Activated CD8-positive, alpha-beta memory T cell treated with anti-CD3 and anti-CD28 coated beads, Interleukin-2, amount 50 U/mL, for 1 hour (primary cell): ENCODE results near the gene ZNF610.
"Not testable (repeated sequence)": the region's sequence is repeated elsewhere in the genome, so short reads cannot be mapped to it uniquely, and the experiment has no call there.

Source experiments
- DNase-seq: peaks from one replicate; pipeline ENCODE4 v3.0.0-alpha.2; 2020; ENCODE audit errors: extremely low read depth

Gene ZNF610

DNA sequence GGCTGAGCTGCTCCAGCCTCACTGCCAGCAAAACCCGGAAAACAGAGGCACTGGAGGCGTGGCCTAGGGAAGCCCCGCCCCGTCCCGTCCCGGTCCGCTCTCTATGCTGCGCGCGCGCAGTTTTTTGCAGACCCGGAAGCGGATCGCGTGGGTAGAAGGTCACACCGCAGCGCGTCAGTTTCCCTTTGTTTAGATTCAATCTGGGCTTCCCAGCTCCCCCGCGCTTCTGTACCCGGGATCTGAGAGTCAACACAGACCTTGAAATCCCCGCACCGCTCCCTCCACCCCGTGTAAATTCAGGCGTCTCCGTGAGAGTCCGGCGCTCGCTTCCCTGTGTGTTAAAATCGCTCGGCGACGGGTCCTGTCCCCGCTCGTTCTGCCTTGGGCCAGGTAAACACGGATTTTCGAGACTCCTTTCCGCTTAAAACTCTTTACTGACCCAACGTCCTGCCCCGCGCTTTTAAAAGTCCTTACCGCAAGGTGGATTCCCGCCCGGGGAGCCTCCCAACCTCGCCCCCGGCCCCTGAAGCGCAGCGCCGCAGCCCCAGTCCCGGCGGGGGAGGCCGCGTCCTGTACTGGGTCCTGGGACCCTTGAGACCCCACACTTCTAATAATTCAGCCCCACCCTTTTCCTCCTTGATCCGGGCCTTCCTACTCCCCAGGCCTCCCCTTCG is at the start of gene ZNF610:
Gene ZNF610, plus strand, starts transcription at position 127 of the 674 bp plus-strand sequence. CDS start 12,930 bp downstream, outside the sequence.
- DNase-seq: peak; percentile 40

DNA sequence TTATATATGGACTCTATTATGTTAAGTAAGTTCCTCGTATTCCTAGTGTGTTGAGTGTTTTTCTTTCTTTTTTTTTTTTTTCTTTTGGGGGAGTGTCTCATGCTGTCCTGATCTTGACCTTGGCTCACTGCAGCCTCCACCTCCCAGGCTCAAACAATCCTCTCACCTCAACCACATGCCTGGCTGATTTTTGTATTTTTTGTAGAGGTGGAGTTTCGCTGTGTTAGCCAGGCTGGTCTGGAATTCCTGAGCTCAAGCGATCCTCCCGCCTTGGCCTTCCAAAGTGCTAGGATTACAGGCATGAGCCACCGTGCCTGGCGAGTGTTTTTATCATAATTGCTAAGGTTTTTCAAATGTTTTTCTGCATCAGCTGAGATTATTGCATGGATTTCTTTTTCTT is 49.8 kb upstream of the ZNF610 start:
- no peak for DNase-seq

DNA sequence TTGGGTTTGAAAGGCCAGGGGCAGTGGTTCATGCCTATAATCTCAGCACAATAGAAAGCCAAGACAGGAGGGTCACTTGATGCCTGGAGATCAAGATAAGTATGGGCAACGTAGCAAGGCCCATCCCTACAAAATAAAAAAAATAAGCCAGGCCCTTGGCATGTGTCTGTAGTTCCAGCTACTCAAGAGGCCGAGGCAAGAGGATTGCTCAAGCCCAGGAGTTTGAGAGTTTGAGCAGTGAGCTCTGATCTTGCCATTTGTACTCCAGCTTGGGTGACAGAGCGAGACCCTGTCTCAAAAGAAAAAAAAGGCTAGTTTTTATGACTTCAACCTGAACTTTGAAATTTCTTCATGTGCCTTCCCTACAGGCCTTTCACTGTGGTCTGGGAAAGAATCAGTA is 44.3 kb upstream of the ZNF610 start:
- DNase-seq: no peak

DNA sequence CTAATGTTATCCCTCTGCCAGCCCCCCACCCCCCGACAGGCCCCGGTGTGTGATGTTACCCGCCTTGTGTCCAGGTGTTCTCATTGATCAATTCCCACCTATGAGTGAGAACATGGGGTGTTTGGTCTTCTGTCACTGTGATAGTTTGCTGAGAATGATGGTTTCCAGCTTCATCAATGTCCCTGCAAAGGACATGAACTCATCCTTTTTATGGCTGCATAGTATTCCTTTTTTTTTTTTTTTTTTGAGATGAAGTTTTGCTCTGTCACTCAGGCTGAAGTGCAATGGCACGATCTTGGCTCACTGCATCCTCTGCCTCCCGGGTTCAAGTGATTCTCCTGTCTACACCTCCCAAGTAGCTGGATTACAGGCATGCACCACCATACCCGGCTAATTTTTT is 43.1 kb upstream of the ZNF610 start:
- DNase-seq: not testable (repeated sequence)

DNA sequence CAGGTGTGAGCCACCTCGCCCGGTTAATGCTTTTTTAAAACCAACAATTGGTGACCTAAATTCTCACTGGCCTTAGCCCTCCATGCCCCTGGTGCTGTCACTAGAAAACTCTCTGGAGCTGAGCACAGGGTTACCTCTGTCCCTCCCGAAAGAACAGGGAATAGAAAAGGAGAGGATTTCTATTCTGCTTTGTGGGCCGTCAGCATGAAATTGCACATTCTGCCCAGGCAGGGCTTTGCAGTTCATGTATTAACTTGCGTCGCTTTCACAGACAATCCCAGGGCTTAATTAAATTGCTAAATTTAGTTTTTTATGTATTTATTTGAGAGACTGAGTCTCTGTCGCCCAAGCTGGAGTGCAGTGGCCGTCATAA is 39.7 kb upstream of the ZNF610 start:
- DNase-seq: no peak

DNA sequence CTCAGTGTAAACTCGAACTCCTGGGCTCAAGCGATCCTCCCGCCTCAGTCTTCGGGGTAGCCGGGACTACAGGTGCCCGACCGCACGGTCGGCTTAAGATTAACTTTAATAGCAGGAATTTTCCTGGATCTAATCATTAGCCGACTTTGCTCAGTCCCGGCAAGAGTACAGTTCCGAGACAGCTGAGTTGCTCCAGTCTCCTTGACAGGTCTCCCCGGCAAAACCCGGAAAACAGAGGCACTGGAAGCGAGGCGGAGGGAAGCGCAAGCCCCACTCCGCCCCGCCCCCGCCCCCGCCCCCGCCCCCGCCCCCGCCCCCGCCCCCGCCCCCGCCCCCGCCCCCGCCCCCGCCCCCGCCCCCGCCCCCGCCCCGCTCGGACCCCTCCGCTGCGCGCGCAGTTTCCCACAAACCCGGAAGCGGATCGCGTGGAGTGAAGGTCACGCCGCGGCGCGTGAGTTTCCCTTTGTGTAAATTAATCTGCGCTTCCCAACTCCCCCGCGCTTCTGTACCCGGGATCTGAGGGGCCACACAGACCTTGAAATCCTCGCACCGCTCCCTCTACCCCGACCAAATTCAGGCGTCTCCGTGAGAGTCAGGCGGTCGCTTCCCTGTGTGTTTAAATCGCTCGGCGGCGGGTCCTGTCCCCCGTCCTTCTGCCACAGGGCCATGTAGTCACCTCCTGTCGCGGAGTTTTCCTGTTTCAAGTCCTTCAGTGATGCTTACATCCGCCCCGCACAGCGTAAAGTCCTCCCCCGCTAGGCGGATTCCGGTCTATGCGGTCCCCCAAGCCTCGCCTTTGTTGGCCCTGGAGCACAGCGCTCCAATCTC is 39.1 kb upstream of the ZNF610 start, which contains the start of gene ZNF480:
Gene ZNF480, plus strand, starts transcription at position 397 of the 828 bp plus-strand sequence. CDS start 3,244 bp downstream, outside the sequence.
- DNase-seq: peak; percentile 68

DNA sequence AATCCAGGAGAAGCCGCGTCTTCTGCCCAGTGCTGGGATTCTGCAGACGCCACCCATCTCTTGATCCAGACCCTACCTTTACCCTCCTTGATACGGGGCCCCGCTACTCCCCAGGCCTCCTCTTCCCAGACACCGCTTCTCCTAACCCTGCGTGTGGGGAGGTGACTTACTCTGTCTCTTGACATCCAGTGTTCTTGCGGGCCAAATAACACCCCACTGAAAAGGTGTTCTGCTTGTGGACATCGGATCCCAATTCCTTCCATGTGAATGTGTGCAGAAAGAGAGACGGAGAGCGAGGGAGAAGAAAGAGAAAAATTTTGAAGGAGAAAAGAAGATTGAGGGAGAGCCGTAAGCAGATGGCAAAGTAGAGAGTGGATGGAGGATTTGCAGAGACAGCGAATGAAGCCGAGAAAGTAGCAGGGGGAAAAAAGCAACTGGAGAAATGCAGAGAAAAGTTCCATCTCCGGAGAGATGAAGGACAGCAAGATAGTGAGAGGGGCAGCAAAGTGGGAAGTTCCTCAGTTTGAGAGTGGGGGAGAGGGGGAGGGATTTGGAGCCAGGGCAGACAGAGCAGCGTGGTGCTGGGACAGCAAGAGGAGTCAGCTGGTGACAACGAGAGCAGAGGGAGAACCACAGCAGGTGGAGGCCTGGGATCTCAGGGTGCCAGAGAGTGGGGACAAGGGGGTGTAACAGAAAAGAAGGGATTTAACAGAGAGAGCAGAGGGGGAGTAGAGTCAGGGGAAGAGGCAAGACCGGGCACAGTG is 38.3 kb upstream of the ZNF610 start:
- no peak for DNase-seq

DNA sequence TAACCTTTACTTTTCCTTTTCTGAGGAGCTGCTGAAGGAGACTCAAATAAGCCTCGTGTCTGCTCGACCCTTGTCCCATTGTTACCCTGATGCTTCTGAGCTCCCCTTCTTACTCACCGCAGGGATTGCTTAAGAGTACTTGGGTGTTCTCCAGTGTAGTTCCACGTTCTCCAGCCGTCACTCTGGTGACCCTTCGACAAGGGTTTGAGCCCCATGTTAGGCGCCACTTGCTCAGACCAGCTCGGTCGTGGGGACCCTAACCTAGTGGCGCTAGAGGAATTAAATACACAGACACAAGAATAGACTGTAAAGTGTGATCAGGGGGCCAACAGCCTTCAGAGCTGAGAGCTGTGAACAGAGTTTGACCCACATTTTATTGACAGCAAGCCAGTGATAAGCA is 28.8 kb upstream of the ZNF610 start:
- DNase-seq: no peak

DNA sequence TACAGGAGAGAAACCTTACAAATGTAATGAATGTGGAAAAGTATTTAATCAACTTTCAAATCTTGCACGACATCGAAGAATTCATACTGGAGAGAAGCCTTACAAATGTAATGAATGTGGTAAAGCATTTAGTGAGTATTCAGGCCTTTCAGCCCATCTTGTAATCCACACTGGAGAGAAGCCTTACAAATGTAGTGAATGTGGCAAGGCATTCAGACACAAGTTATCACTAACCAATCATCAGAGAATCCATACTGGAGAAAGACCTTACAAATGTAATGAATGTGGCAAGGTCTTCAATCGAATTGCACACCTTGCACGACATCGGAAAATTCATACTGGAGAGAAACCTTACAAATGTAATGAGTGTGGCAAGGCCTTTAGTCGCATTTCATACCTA is 13.6 kb upstream of the ZNF610 start:
- DNase-seq: no peak

DNA sequence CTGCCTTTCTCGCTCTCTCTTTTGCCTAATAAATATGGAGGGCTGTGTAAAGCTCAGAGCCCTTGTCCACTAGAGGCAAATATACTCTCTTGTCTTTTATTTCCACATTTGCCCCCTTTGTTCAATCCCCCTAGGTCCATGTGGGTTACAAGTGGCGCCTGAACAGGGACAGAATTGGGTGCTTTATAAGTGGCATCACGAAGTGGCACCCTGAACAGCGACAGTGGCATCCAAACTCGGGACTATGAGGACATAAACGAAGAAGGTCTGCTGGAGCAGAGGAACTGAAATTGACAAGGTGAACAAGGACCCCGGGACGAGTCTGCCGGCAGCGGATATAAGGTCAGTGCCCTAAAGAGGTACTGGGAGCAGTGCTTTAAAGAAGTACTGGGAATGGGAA is 4.3 kb upstream of the ZNF610 start:
- DNase-seq: no peak

DNA sequence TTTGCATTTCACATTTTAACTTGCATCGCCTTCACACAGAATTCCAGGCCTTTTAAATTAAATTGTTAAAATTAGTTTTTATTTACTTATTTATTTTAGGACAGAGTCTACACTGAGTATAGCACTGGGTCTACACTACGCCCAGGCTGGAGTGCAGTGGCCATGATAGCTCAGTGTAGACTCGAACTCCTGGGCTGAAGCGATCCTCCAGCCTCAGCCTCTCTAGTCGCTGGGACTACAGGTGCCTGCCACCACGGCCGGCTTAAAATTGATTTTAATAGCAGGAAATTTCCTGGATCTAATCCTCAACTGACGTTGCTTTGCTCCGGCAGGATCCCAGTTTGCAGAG is 301 bp upstream of the ZNF610 start:
- no peak for DNase-seq

DNA sequence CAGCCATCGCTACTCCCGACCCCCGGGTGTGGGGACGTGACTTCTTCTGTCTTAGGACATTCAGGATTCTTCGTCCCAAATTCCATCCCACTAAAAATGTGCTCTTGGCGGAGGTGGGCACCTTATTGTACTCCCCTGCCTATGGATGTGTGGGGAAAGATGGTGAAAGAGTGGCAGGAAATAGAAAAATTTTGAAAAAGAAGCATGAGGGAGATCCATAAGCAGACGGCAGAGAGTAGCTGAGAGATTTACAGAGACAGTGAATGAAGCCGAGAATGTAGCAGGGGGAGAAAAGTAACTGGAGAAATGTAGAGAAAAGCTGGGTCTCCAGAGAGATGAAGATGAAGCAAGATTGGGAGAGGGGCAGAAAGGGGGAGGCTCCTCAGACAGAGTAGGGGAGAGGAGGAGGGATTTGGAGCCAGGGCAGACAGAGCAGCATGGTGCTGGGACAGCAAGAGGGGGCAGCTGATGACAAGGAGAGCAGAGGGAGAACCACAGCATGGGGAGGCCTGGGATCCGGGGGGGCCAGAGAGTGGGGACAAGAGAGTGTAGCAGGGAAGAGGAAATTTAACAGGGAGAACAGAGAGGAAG is 843 bp downstream of the ZNF610 start:
- no peak for DNase-seq

DNA sequence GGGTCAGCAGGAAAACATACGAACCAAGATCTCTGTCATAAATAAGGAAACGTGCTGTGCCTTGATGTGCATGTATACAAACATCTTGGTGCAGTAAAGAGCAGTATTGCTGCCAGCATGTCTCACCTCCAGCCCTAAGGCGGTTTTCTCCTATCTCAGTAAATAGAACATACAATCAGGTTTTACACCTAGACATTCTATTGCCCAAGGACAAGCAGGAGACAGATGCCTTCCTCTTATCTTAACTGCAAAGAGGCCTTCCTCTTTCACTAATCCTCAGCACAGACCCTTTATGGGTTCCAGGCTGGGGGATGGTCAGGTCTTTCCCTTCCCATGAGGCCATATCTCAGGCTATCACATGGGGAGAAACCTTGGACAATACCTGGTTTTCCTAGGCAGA is 3.0 kb downstream of the ZNF610 start:
- not testable (repeated sequence) for DNase-seq

DNA sequence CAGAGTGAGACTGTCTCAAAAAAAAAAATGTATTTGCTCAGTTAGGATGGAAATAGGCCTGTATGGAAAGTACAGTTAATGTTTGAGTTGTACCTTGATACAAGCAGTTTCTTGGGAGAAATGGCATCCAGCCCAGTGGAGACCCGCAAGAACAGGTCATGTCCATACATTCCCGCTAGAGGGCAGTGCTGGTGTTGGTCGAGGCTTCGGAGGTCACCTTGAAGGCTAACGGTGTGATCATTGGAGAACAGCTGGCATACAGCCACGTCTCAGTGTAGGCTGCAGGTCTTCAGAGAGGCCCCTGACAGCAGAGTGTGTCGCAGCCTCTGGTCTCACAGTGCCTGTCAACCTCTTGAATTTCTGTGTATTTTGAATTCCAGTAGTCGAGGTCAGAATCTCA is 7.5 kb downstream of the ZNF610 start:
- no peak for DNase-seq

DNA sequence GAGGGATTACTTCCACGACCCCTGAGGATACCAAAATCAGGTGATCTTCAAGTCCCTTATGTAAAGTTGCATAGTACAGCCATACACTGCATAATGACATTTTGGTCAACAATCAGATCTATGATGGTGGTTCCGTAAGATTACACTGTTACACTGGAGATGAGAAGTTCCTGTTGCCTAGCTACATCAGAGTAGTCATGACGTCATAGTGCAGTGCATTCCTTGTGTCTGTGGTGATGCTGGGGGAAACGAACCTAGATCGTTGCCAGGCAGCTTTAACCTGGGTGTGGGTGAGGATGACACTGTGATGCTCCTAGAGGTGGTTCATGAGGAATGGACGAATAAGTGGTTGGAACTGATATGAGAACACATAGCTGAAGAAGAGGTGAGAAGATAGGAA is 9.1 kb downstream of the ZNF610 start:
- no peak for DNase-seq

DNA sequence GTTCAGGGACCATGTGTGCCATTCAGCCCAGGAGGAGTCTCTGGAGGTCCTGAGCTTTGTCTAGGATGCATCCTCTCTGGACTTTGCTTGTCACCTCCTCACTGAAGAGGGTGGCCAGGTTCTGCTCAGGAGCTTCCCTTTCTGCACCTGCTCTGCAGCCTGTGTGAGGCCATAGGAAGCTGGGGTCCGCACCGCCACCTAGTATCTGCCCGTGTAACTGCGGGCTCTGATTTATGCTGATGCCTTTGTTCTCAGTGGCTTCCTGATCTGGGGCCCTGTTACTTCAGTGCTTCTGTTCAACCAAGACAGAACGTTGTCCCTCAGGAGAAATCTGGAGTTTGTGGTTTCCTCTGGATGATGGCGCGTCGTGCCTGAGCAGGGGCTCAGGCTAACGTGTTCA is 15.5 kb downstream of the ZNF610 start:
- DNase-seq: no peak

DNA sequence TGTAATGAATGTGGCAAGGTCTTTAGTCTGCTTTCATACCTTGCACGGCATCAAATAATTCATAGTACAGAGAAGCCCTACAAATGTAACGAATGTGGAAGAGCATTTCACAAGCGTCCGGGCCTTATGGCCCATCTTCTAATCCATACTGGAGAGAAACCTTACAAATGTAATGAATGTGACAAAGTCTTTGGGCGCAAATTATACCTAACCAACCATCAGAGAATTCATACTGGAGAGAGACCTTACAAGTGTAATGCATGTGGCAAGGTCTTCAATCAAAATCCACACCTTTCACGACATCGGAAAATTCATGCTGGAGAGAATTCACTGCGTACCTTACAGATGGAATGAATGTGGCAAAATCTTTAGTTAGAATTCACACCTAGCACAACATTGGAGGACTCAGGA is 30.4 kb downstream of the ZNF610 start:
- no peak for DNase-seq

DNA sequence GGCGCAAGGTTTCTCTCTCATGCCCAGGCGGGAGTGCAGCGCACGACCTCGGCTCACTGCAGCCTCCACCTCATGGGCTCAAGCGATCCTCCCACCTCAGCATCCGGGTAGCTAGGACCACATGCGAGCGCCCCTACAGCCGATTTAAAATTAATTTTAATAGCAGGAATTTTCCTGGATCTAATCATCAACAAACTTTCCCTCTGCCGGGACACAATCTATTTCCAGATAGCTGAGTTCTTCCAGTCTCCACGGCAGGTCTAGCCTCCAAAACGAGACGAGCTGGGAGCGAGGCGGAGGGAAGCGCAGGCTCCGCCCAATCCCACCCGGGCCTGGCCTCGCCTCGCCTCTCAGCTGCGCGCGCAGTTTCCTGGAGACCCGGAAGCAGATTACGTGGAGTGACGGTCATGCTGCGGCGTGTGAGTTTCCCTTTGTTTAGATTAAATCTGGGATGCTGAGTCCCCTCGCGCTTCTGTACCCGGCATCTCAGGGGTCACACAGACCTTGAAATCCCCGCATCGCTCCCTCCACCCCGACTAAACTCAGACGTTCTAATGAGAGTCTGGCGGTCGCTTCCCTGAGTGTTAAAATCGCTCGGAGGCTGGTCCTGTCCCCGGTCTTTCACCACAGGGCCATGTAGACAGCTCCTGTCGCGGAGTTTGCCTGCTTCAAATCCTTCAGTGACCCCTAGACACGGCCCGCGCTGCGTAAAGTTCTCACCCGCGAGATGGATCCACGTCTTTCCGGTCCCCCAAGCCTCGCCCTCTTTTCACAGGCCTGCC is 33.7 kb downstream of the ZNF610 start, which contains the start of gene ZNF880:
Gene ZNF880, plus strand, starts transcription at position 365 of the 782 bp plus-strand sequence. Its CDS starts 43 bp downstream, at position 408.
- DNase-seq: peak; percentile 61

DNA sequence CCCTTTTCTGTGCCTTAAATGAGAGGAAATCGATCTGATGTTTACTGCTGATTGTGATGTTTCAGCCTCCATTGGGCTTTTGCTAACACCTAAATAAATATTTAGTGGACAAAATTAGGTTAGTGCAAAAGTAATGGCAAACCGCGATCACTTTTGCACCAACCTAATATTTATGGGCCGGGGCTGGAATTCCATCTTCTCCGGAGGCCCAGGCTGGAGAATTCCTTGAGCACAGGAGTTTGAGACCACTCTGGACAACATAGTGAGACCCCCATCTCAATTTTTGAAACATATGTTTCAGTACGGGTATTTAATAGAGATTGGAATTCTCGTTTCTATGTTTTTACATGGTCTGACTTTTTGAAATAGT is 34.3 kb downstream of the ZNF610 start:
- DNase-seq: no peak

DNA sequence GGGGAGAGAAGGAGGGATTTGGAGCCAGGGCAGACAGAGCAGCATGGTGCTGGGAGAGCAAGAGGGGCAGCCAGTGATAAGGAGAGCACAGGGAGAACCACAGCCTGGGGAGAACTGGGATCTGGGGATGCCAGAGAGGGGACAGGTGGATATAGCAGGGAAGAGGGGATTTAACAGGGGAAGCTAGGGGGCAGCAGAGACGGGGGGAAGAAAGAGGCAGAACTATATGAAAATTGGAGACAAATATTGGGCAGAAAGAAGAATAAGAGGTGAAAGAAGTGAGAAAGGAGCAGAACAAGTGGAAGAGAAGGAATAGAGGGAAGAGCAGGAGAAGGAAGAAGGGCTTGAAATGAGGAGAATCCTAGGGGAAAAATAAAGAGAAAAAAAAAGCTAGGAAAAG is 55.1 kb downstream of the ZNF610 start:
- no peak for DNase-seq
